ENCODE results near the gene GSK3A. TPM values are rescaled to one million over a fixed set of nuclear protein-coding genes. Genes with fewer than 3 reads are reported as not detected.

The GSK3A gene
- polyA plus RNA-seq, 12 donors = 36.1 to 84.0 (median 42.9) TPM; not detected in 1

GRCh38 chr19:42250666-42251531 lies 8.5 kb upstream of the GSK3A start:
- no peak for DNase-seq

- DNase-seq = no peak
These were observed 7.8 kb upstream of the GSK3A start for GRCh38 chr19:42250183-42250665.

- no peak for DNase-seq
These were observed 7.4 kb upstream of the GSK3A start for GRCh38 chr19:42249769-42250168.

GRCh38 chr19:42249149-42249750 lies 6.8 kb upstream of the GSK3A start:
- no peak for DNase-seq

- no peak for DNase-seq
These were observed 6.1 kb upstream of the GSK3A start for GRCh38 chr19:42248270-42249148.

GRCh38 chr19:42247640-42248199 lies 5.3 kb upstream of the GSK3A start:
- DNase-seq = no peak

GRCh38 chr19:42246922-42247639 lies 4.7 kb upstream of the GSK3A start:
- no peak for DNase-seq

GRCh38 chr19:42246143-42246921 lies 3.9 kb upstream of the GSK3A start:
- DNase-seq = no peak

- no peak for DNase-seq
These were observed 2.8 kb upstream of the GSK3A start for GRCh38 chr19:42245231-42245630.

GRCh38 chr19:42244347-42245220 lies 2.2 kb upstream of the GSK3A start:
- peak; percentile 96 for DNase-seq

- no peak for DNase-seq
These were observed 312 bp downstream of the GSK3A start for GRCh38 chr19:42242069-42242511.

- DNase-seq = no peak
These were observed 1.1 kb downstream of the GSK3A start for GRCh38 chr19:42241279-42241678.

GRCh38 chr19:42239544-42240220 lies 2.7 kb downstream of the GSK3A start:
- DNase-seq = no peak

- no peak for DNase-seq
These were observed 7.2 kb downstream of the GSK3A start for GRCh38 chr19:42235181-42235580.

- no peak for DNase-seq
These were observed 8.0 kb downstream of the GSK3A start for GRCh38 chr19:42234364-42234763.

- no peak for DNase-seq
These were observed 8.6 kb downstream of the GSK3A start for GRCh38 chr19:42233678-42234292.

- no peak for DNase-seq
These were observed 9.3 kb downstream of the GSK3A start for GRCh38 chr19:42233106-42233505.

- DNase-seq = no peak
These were observed 10.0 kb downstream of the GSK3A start for GRCh38 chr19:42232435-42232834.
